ENCODE data around the gene USP7.
"Not testable (repeated sequence)": the region's sequence is repeated elsewhere in the genome, so short reads cannot be mapped to it uniquely, and the experiment has no call there.

Gene USP7

GRCh38 chr16:8874388-8874787 lies 89.3 kb downstream of the USP7 start:
- no peak for DNase-seq

- DNase-seq, result not testable (repeated sequence)
Observed at GRCh38 chr16:8873866-8874195, 89.9 kb downstream of the USP7 start.

- no peak for DNase-seq
Observed at GRCh38 chr16:8872967-8873865, 90.5 kb downstream of the USP7 start.

GRCh38 chr16:8872071-8872470 lies 91.6 kb downstream of the USP7 start:
- DNase-seq, result no peak

GRCh38 chr16:8869988-8870241 lies 93.8 kb downstream of the USP7 start:
- not testable (repeated sequence) for DNase-seq

- no peak for DNase-seq
Observed at GRCh38 chr16:8869212-8869987, 94.3 kb downstream of the USP7 start.

GRCh38 chr16:8868416-8869211 lies 95.1 kb downstream of the USP7 start, which contains the start of gene CARHSP1:
CARHSP1 (minus strand) TSS chr16:8869006; CDS start chr16:8859328, 9,678 bp downstream.
- DNase-seq, result peak; percentile 70 to 80

- no peak for DNase-seq
Observed at GRCh38 chr16:8867932-8868415, 95.7 kb downstream of the USP7 start.

GRCh38 chr16:8867216-8867931 lies 96.3 kb downstream of the USP7 start:
- no peak for DNase-seq

- DNase-seq, result no peak
Observed at GRCh38 chr16:8866884-8867215, 96.9 kb downstream of the USP7 start.

- DNase-seq, result no peak
Observed at GRCh38 chr16:8866118-8866883, 97.4 kb downstream of the USP7 start.

- DNase-seq, result no peak
Observed at GRCh38 chr16:8865145-8865882, 98.4 kb downstream of the USP7 start.

GRCh38 chr16:8864480-8865110 lies 99.1 kb downstream of the USP7 start:
- no peak for DNase-seq

GRCh38 chr16:8863594-8864424 lies 99.9 kb downstream of the USP7 start:
- no peak for DNase-seq

- no peak for DNase-seq
Observed at GRCh38 chr16:8862309-8863130, 101.2 kb downstream of the USP7 start.

GRCh38 chr16:8861563-8862308 lies 102.0 kb downstream of the USP7 start:
- no peak for DNase-seq

GRCh38 chr16:8859913-8860881 lies 103.5 kb downstream of the USP7 start:
- no peak for DNase-seq

Data from SW 1271 (cell line).